Thymus (tissue), 11 donors: Measurements from ENCODE around the gene LCK. TPM values are rescaled to one million over a fixed set of nuclear protein-coding genes. Genes with fewer than 3 reads are reported as not detected.
"Not testable (repeated sequence)": the region's sequence is repeated elsewhere in the genome, so short reads cannot be mapped to it uniquely, and the experiment has no call there.

Experiments
- DNase-seq, 9 donors: peaks; one replicate each; pipeline ENCODE4 v3.0.0-alpha.2; 2013; ENCODE audit warnings: low spot score in 9 of 9, low read depth in 6 of 9, missing footprints in 1 of 9
- H3K27ac ChIP-seq, 2 donors: one replicate each; pipeline ENCODE4 v1.5.1; 2013; ENCODE audit warnings: control low read depth in 1 of 2, low read depth in 1 of 2, low read length in 1 of 2, mild to moderate bottlenecking in 1 of 2, moderate library complexity in 1 of 2
- H3K27me3 ChIP-seq, 2 donors: one replicate each; pipeline ENCODE4 v1.5.1; 2013; ENCODE audit warnings: low read length in 1 of 2; ENCODE audit not compliant: control insufficient read depth in 2 of 2, insufficient read depth in 1 of 2
- H3K36me3 ChIP-seq, 2 donors: one replicate each; pipeline ENCODE4 v1.5.1; 2013; ENCODE audit warnings: low read length in 1 of 2, mild to moderate bottlenecking in 1 of 2, moderate library complexity in 1 of 2; ENCODE audit not compliant: control insufficient read depth in 2 of 2, insufficient read depth in 2 of 2
- H3K4me1 ChIP-seq, 2 donors: one replicate each; pipeline ENCODE4 v1.5.1; 2013; ENCODE audit warnings: low read length in 2 of 2; ENCODE audit not compliant: control insufficient read depth in 2 of 2, insufficient read depth in 2 of 2
- H3K4me3 ChIP-seq, 2 donors: one replicate each; pipeline ENCODE4 v1.5.1; 2013; ENCODE audit warnings: low read length in 2 of 2, control low read depth in 1 of 2, mild to moderate bottlenecking in 1 of 2
- H3K9me3 ChIP-seq, 2 donors: one replicate each; pipeline ENCODE4 v1.5.1; 2013; ENCODE audit warnings: low read length in 1 of 2, mild to moderate bottlenecking in 1 of 2; ENCODE audit not compliant: control insufficient read depth in 2 of 2, insufficient read depth in 1 of 2
- WGBS: extraction: QIAGEN DNeasy Blood & Tissue Kit; methylation state at CpG from one replicate; pipeline ENCODE4 v1.1.7; 2013; 5-methylcytosine and 5-hydroxymethylcytosine counted together
- polyA plus RNA-seq: library from polyadenylated mRNA; stranded (reverse); fragments of 200-250 nt; gene quantifications from one replicate; pipeline ENCODE4 v1.2.3, GENCODE V29; 2013
- total RNA-seq: library from RNA; stranded (reverse); fragments of 120-200 nt; gene quantifications from one replicate; pipeline ENCODE4 v1.2.4, GENCODE V29; 2013
- donor health status: healthy.

The LCK gene
- total and polyA plus RNA-seq, 2 donors: 175 to 467 TPM

DNA sequence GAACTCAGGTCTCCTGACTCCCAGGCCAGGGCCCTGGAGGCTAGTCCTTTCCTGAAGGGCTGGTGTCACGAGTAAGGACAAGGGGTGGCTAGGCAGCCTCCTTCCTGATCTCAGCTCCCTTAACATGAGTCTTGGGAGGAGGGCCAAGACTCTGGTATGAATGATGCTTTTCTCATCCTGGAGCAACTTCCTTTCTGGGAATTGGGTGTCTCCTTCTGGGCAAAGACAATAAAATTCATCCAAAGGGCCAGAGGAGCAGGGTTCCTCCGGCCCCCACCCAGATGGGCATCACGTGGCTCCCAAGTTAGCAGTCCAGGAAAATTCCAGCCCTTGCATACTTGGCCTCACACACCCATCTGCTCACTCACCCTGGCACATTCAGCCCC is 4.2 kb upstream of the LCK start, which contains the start of gene FAM167B:
FAM167B (plus strand) TSS at position 335 of the 386 bp plus-strand sequence. CDS start 200 bp downstream, outside the sequence.
- H3K4me1 ChIP-seq: peaks cover 13 to 62% of the 10 kb centered on the region in 2 donors

DNA sequence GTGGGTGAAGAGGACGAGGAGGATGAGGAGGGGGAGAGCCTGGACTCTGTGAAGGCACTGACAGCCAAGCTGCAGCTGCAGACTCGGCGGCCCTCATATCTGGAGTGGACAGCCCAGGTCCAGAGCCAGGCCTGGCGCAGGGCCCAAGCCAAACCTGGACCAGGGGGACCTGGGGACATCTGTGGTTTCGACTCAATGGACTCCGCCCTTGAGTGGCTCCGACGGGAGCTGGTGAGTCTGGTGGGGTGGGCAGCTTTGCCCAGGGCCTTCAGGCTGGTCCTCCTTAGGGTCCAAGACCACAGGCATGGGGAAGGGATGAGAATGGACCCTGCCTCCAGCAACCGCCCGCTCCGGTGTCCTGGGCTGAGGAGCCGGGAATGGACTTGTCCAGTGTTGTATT is 3.6 kb upstream of the LCK start:
- DNase-seq: no peak
- Histone ChIP-seq H3K4me3 (no peak overlapping the region), H3K27me3 (no peaks in the 10 kb centered on the region), H3K36me3 (no peaks in the 10 kb centered on the region), H3K4me1 (peaks cover 16 to 65% of the 10 kb centered on the region in 2 donors), H3K9me3 (no peaks in the 10 kb centered on the region), H3K27ac (peak overlapping the region; percentile 91 to 100)
- WGBS: 96% methylated on average over 12 of the region's 12 CpGs

More for the DNA sequence above, 4.2 kb upstream of the LCK start, which contains the start of gene FAM167B:
- H3K27me3 ChIP-seq: no peaks in the 10 kb centered on the region
- DNase-seq: no peak
- H3K36me3 ChIP-seq: no peaks in the 10 kb centered on the region
- H3K4me3 ChIP-seq: peak within 1 kb of the TSS in 1 of 2 donors; percentile 30
- H3K27ac ChIP-seq: peak within 1 kb of the TSS; percentile 91 to 100
- no peaks in the 10 kb centered on the region for H3K9me3 ChIP-seq
- WGBS: 98% methylated on average over 3 of the region's 3 CpGs

DNA sequence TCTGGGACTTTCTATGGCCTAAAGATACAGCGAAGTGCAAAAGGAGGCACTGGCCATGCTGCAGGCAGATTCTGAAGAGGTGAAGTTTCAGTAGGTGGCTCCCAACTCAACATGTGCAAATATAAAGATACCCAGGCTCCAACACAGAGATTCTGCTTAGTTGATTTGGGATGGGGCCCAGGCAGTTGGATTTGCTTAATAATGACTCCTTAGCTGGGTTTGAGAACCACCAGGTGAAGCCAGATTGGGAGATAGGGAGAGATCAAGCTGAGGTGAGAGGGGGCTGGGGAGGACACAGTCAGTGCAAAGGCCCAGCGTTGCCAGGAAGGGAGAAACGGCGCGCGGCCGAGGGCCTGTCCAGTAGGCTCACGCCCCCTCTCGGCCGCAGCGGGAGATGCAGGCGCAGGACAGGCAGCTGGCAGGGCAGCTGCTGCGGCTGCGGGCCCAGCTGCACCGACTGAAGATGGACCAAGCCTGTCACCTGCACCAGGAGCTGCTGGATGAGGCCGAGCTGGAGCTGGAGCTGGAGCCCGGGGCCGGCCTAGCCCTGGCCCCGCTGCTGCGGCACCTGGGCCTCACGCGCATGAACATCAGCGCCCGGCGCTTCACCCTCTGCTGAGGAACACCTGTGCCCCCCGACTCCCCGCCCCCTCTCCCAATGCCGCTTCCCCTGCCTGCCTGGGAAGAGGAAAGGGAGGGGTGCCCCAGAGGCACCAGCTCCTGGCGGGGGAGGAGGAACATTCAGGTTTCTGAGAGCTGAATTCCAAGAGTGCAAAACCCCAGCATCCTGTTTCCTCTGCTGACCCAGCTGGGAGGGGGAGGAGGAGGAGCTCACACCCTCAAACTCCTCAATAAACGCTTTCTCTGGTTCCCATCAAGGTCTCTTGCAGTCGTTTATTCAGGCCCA is 2.8 kb upstream of the LCK start:
- Histone ChIP-seq H3K27me3 (no peaks in the 10 kb centered on the region), H3K36me3 (no peaks in the 10 kb centered on the region), H3K4me3 (peak overlapping the region; percentile 10 to 30), H3K9me3 (no peaks in the 10 kb centered on the region), H3K27ac (peak overlapping the region; percentile 91 to 100), H3K4me1 (peaks cover 22 to 69% of the 10 kb centered on the region in 2 donors)
- WGBS: 9% methylated on average over 31 of the region's 31 CpGs
- peak in 4 of 9 donors; percentile 70 to 86 (median 74) for DNase-seq

DNA sequence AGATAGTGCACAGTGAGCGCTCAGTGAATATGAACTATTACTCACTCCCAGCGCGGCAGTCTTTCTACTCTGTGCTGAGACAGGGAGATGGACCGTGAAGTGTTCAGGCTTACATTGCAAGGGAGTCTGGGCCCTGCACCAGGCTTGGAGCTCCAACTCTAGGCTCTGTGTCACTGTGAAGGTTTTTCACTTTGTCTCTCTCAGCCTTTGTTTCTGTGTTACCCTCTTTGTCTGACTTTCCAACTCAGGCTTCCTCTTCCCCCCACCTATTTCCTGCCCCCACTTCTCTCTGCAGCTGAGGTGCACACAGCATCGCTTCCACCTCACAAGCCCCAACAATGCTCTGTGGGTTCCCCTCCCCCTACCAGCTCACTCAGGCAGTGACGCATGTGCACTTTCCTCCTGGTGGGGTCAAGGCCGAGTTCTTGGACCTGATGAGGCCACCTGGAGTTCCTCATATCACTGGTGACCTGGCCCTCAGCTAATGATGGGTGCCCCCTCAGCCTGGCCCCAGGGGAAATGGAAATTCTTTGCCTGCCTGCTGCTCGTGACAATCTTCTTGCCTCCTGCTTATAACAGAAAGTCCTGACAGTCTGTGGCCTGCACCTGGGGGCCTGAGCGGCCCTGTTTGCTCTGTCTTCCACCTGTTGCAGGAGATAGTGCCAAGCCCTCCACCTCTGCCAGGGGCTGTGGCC is 1.1 kb upstream of the LCK start:
- Histone ChIP-seq H3K27ac (peak overlapping the region; percentile 94 to 100), H3K4me1 (peaks cover 29 to 86% of the 10 kb centered on the region in 2 donors), H3K9me3 (no peaks in the 10 kb centered on the region), H3K27me3 (no peaks in the 10 kb centered on the region), H3K4me3 (peak overlapping the region; percentile 59 to 88), H3K36me3 (peaks cover 0 to 7% of the 10 kb centered on the region in 2 donors)
- WGBS: 8% methylated on average over 9 of the region's 9 CpGs
- peak; percentile 84 to 97 (median 92) for DNase-seq

DNA sequence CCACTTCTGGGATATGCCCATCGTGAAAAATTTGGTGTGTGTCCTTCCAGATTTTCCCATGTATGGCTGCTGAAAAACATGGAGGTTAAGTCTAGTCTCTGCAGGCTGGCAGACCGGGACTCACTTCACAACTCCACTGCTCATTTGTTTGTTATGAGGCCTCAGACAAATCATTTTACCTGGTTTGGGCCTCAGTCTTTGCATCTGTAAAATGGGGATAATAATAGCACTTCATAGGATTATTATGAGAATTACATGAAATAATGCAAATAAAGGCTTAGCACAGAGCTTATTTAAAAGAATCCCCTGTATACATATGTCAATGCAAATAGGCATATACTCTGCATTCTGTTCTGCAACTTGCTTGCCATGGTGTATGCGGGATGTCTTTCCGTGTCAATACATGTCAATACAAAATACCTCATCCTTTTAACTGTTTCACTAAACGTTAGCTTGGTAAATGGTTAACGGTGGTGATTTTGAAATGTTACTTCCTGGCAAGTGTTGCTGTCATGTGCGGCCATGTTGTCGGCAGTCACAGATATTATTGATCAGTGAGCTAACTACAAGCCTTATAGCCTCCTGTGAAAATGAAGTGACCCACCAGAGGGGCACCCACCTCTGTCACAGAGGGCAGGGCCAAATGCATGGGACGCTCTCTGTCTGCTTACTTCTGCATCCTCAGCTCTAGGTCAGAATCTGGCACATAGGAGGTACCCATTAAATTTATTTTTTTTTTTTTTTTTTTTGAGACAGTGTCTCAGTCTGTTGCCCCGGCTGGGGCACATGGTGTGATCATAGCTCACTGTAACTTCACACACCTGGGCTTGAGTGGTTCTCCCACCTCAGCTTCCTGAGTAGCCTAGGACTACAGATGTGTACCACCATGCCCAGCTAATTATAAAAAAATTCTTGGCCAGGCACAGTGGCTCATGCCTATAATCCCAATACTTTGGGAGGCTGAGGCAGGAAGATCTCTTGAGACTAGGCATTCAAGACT is 4.3 kb downstream of the LCK start:
- H3K4me3 ChIP-seq: peak overlapping the region; percentile 4 to 25
- no peaks in the 10 kb centered on the region for H3K27me3 ChIP-seq
- peaks cover 3 to 34% of the 10 kb centered on the region in 2 donors for H3K36me3 ChIP-seq
- 85% methylated on average over 10 of the region's 10 CpGs for WGBS
- H3K4me1 ChIP-seq: peaks cover 30 to 76% of the 10 kb centered on the region in 2 donors
- H3K9me3 ChIP-seq: no peaks in the 10 kb centered on the region
- H3K27ac ChIP-seq: peak overlapping the region in 1 of 2 donors; percentile 24
- DNase-seq: no peak

DNA sequence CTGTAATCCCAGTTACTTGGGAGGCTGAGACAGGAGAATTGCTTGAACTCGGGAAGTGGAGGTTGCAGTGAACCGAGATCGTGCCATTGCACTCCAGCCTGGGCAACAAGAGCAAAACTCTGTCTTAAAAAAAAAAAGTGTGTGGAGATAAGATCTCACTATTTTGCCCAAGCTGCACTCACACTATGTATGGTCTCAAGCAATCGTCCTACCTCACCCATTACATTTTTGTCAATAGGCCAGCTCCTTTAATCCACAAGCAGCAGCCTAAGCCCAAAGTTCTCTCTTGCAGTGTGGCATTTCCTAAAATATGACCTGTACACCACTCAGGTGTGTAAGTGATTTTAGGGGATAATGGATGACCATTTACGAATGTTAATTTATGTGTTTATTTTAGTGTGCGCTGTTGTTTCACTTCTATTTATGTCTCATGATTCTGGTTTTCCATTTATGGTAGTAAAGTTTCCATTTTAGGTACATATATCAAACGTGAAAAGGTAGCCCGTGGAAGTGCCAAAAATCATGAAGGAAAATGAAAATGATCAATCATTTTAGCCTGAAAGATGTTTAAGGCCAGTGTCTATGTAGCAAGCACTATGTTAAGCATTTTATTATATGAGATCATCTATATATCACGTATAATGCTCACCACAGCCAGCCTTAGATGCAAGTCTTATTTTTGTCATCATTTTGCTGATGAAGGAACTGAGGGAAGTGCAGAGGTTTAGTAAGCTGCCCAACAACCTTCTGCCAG is 5.6 kb downstream of the LCK start:
- H3K27ac ChIP-seq: no peak overlapping the region
- no peak for DNase-seq
- 82% methylated on average over 9 of the region's 9 CpGs for WGBS
- H3K4me3 ChIP-seq: no peak overlapping the region
- H3K27me3 ChIP-seq: no peaks in the 10 kb centered on the region
- peaks cover 30 to 63% of the 10 kb centered on the region in 2 donors for H3K4me1 ChIP-seq
- H3K9me3 ChIP-seq: no peaks in the 10 kb centered on the region
- peaks cover 12 to 46% of the 10 kb centered on the region in 2 donors for H3K36me3 ChIP-seq

DNA sequence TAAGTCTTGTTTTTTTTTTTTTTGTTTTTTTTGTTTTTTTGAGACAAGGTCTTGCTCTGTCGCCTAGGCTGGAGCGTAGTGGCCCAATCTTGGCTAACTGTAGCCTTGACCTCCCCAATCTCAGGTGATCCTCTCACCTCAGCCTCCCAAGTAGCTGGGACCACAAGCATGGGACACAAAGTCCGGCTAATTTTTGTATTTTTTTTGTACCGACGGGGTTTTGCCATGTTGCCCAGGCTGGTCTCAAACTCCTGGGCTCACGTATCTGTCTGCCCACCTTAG is 6.1 kb downstream of the LCK start:
- Histone ChIP-seq H3K4me1 (peaks cover 30 to 58% of the 10 kb centered on the region in 2 donors), H3K27me3 (no peaks in the 10 kb centered on the region), H3K36me3 (peaks cover 12 to 47% of the 10 kb centered on the region in 2 donors), H3K4me3 (no peak overlapping the region), H3K27ac (no peak overlapping the region), H3K9me3 (no peaks in the 10 kb centered on the region)
- 96% methylated on average over 6 of the region's 6 CpGs for WGBS
- DNase-seq: no peak

DNA sequence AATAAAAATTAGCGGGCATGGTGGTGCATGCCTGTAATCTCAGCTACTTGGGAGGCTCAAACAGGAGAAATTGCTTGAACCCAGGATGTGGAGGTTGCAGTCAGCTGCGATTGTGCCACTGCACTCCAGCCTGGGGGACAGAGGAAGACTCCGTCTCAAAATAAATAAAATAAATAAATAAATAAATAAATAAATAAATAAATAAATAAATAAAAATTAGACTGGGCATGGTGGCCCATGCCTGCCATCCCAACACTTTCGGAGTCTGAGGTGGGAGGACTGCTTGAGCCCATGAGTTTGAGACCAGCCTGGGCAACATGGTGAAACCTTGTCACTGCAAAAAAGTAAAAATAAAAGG is 12.2 kb downstream of the LCK start:
- H3K4me3 ChIP-seq: not testable (repeated sequence)

More for the DNA sequence above, 12.2 kb downstream of the LCK start:
- not testable (repeated sequence) for H3K27me3 ChIP-seq, DNase-seq, H3K9me3 ChIP-seq
- Histone ChIP-seq H3K27ac (peak overlapping the region; percentile 25 to 64), H3K36me3 (peaks cover 14 to 33% of the 10 kb centered on the region in 2 donors), H3K4me1 (peaks cover 9 to 43% of the 10 kb centered on the region in 2 donors)
- WGBS: 97% methylated on average over 4 of the region's 4 CpGs
